LNCAP (cell line): ENCODE measurements around the gene MRPL42.

Experiments used
- CTCF ChIP-seq: fragments of 450-650 bp; IDR thresholded peaks from 2 replicates; pipeline ENCODE4 v1.5.1; 2017; ENCODE audit warnings: mild to moderate bottlenecking

Gene MRPL42

GRCh38 chr12:93441617-93442410, 25.5 kb upstream of the MRPL42 start, which contains the start of gene UBE2N:
TSS of gene UBE2N (minus strand) at chr12:93441947. CDS start at chr12:93441884, 63 bp downstream.
- TF ChIP-seq CTCF, result no peak

GRCh38 chr12:93442411-93443340, 24.6 kb upstream of the MRPL42 start:
- no peak for TF ChIP-seq CTCF

- no peak for TF ChIP-seq CTCF
These were observed 23.7 kb upstream of the MRPL42 start for GRCh38 chr12:93443576-93443975.

GRCh38 chr12:93447555-93448290, 19.6 kb upstream of the MRPL42 start:
- TF ChIP-seq CTCF, result no peak

- TF ChIP-seq CTCF, result no peak
These were observed 18.5 kb upstream of the MRPL42 start for GRCh38 chr12:93448796-93449195.

GRCh38 chr12:93449277-93449676, 18.0 kb upstream of the MRPL42 start:
- TF ChIP-seq CTCF, result no peak

- TF ChIP-seq CTCF, result no peak
These were observed 15.7 kb upstream of the MRPL42 start for GRCh38 chr12:93451423-93452158.
